Thoracic aorta (tissue), 2 donors: ENCODE measurements around the gene CA7. TPM values are rescaled to one million over a fixed set of nuclear protein-coding genes. Genes with fewer than 3 reads are reported as not detected.

Experiments
- ATAC-seq: fragments of 150-250 bp; one replicate; pipeline ENCODE4 v1.8.0; 2017; ENCODE audit warnings: low read depth; ENCODE audit not compliant: insufficient number of reproducible peaks, low FRiP score
- DNase-seq: peaks from one replicate; pipeline ENCODE4 v3.0.0-alpha.2; 2020; ENCODE audit warnings: low spot score
- H3K27ac ChIP-seq, 2 donors: fragments of 200-600 bp; sonication (generic); 1 replicate in 1 of 2; 2 replicates in 1 of 2; pipeline ENCODE4 v1.5.1; 2016; ENCODE audit warnings: mild to moderate bottlenecking in 2 of 2, moderate library complexity in 2 of 2
- H3K27me3 ChIP-seq: fragments of 200-600 bp; sonication (generic); replicated peaks from 2 replicates; pipeline ENCODE4 v1.6.0; 2016; ENCODE audit warnings: mild to moderate bottlenecking; ENCODE audit not compliant: insufficient read depth
- H3K36me3 ChIP-seq: fragments of 200-600 bp; sonication (generic); one replicate; pipeline ENCODE4 v1.5.1; 2016
- H3K4me1 ChIP-seq, 2 donors: fragments of 200-600 bp; sonication (generic); 1 replicate in 1 of 2; 2 replicates in 1 of 2; pipeline versions ENCODE4 v1.5.1 to v1.6.0; 2016; ENCODE audit warnings: low read depth in 2 of 2, mild to moderate bottlenecking in 1 of 2; ENCODE audit not compliant: control insufficient read depth in 1 of 2
- H3K4me3 ChIP-seq: fragments of 200-600 bp; sonication (generic); 2 replicates; pipeline ENCODE4 v1.5.1; 2016; ENCODE audit warnings: mild to moderate bottlenecking
- H3K9me3 ChIP-seq: fragments of 200-600 bp; sonication (generic); 2 replicates; pipeline ENCODE4 v1.5.1; 2016
- CTCF ChIP-seq: fragments of 200-600 bp; sonication (generic); IDR thresholded peaks from one replicate; pipeline ENCODE4 v1.5.1; 2019; ENCODE audit warnings: antibody characterized with exemption
- total RNA-seq, 2 donors: library from RNA; depleted of rRNA; stranded (reverse); fragments of >200 nt; gene quantifications; one replicate each; pipeline versions ENCODE4 v1.1.0 to v1.2.3, GENCODE V29; 2016

CA7 gene
- total RNA-seq, 2 donors from 2014 or later, result not detected

DNA sequence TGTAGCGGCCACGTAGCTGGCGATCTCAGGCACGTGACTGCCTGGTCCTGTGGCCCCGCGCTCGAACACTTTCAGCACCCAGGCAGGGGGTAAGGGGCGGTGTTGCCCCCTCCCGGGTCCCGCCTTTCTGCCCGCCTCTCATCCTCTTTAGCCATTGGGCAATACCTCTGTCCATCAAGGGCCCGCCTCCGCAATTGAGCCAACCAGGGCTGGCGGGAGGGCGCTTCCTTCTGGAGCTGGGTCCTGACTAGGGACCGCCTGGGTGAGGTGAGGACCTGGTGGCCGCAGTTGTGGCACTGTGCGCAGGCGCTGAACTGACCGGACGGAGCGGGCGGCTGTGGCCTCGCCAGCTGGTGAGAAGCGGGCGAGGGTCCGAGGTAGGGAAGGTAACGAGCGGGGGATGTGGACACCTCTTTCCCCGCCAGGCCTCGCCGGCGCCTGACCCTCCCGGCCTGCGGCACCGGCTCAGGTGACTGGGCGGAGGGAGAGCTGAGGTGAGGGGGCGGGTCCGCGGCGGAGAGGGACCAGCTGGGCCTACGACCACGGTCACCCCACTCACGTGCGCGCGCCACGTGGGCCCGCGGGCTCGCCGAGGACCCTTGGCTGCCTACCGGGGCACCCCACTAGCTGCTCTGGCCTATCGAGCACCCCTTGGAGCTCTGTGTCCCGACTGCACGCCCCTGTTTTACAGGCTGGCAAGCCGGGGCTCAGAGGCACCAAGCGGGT, 36.2 kb downstream of the CA7 start, which contains the start of gene PDP2:
Gene PDP2, plus strand, starts transcription at position 228 of the 726 bp plus-strand sequence. CDS start 3,770 bp downstream, outside the sequence.
- ATAC-seq, result peak; percentile 93
- Histone ChIP-seq H3K27me3 (no peaks in the 10 kb centered on the region), H3K9me3 (no peaks in the 10 kb centered on the region), H3K4me3 (peak within 1 kb of the TSS; percentile 80), H3K27ac (peak within 1 kb of the TSS; percentile 56 to 61), H3K4me1 (peaks cover 0 to 15% of the 10 kb centered on the region in 2 donors), H3K36me3 (peaks cover 2% of the 10 kb centered on the region)
- DNase-seq, result peak; percentile 91
- no peak for TF ChIP-seq CTCF

- peak overlapping the region; percentile 80 for H3K4me3 ChIP-seq
- H3K36me3 ChIP-seq, result peaks cover 5% of the 10 kb centered on the region
- H3K27me3 ChIP-seq, result no peaks in the 10 kb centered on the region
- no peak for DNase-seq
- no peaks in the 10 kb centered on the region for H3K9me3 ChIP-seq
- H3K4me1 ChIP-seq, result peaks cover 0 to 15% of the 10 kb centered on the region in 2 donors
- peak overlapping the region; percentile 56 to 61 for H3K27ac ChIP-seq
- ATAC-seq, result no peak
- TF ChIP-seq CTCF, result no peak
These were observed 36.8 kb downstream of the CA7 start for GRCh38 chr16:66881014-66881417.

DNA sequence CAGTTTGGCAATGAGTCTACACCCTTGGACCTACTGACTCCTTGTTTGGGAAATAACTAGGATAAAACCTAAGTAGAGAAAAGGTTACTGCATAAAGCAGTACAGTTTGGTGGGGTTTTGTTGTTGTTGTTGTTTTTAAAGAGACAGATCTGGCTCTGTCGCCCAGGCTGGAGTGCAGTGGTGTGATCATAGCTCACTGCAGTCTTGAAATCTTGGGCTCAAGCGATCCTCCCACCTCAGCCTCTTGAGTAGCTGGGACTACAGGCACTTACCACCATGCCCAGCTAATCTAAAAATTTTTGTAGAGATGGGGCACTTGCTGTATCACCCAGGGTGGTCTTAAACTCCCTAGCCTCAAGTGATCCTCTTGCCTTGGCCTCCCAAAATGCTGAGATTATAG, 37.3 kb downstream of the CA7 start:
- H3K4me1 ChIP-seq, result peaks cover 0 to 17% of the 10 kb centered on the region in 2 donors
- H3K27me3 ChIP-seq, result no peaks in the 10 kb centered on the region
- H3K9me3 ChIP-seq, result no peaks in the 10 kb centered on the region
- peaks cover 5% of the 10 kb centered on the region for H3K36me3 ChIP-seq
- no peak for ATAC-seq
- TF ChIP-seq CTCF, result no peak
- no peak overlapping the region for H3K4me3 ChIP-seq
- H3K27ac ChIP-seq, result no peak overlapping the region
- no peak for DNase-seq

DNA sequence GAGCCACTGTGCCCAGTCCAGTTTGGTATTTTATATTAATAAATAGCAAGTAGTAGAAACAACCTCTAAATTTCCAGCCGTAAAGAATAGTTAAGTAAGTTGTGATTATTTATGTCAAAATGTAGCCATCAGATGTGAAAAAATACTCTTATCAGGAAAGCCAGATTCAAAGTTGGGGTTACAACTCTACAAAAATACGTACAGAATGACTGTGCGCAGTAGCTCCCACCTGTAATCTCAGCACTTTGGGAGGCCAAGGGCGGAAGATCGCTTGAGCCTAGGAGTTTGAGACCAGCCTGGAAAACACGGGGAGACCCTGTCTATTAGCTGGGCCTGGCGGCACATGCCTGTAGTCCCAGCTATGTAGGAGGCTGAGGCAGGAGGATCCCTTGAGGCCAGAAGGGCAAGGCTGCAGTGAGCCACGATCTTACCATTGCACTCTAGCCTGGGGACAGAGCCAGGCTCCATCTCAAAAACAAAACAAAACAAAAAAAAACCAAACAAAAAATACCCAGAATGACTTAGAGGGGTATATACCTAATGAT, 37.8 kb downstream of the CA7 start:
- no peak for ATAC-seq
- H3K4me3 ChIP-seq, result no peak overlapping the region
- H3K27ac ChIP-seq, result no peak overlapping the region
- TF ChIP-seq CTCF, result no peak
- H3K36me3 ChIP-seq, result peaks cover 5% of the 10 kb centered on the region
- peaks cover 0 to 20% of the 10 kb centered on the region in 2 donors for H3K4me1 ChIP-seq
- H3K27me3 ChIP-seq, result no peaks in the 10 kb centered on the region
- H3K9me3 ChIP-seq, result no peaks in the 10 kb centered on the region
- no peak for DNase-seq

- Histone ChIP-seq H3K27me3 (no peaks in the 10 kb centered on the region), H3K4me1 (peaks cover 0 to 20% of the 10 kb centered on the region in 2 donors), H3K27ac (no peak overlapping the region), H3K4me3 (no peak overlapping the region), H3K36me3 (peaks cover 5% of the 10 kb centered on the region), H3K9me3 (no peaks in the 10 kb centered on the region)
- no peak for TF ChIP-seq CTCF
- no peak for DNase-seq
- no peak for ATAC-seq
These were observed 38.5 kb downstream of the CA7 start for GRCh38 chr16:66882702-66883101.
